Adrenal gland (tissue), 5 donors: ENCODE data around the gene G6PD.
"Not testable (repeated sequence)": the region's sequence is repeated elsewhere in the genome, so short reads cannot be mapped to it uniquely, and the experiment has no call there.

Experiments used
- CTCF ChIP-seq, 6 experiments: fragments of 450-650 bp in 4 of 6; fragments of 200-600 bp in 2 of 6; sonication (generic) in 1 of 6; IDR thresholded peaks; 1 replicate in 5 of 6; 2 replicates in 1 of 6; pipeline versions ENCODE4 v1.5.1 to v1.8.0; 2016 to 2021; ENCODE audit warnings: antibody characterized with exemption in 6 of 6, mild to moderate bottlenecking in 2 of 6, moderate library complexity in 1 of 6
- POLR2A ChIP-seq, 2 donors: fragments of 450-650 bp; IDR thresholded peaks; one replicate each; pipeline ENCODE4 v1.6.1; 2017; ENCODE audit warnings: antibody characterized with exemption in 2 of 2, mild to moderate bottlenecking in 2 of 2, moderate library complexity in 1 of 2
- donor health status: DM: no; HTN: no; CAD: no.

- TF ChIP-seq POLR2A, CTCF (IDR thresholded peaks at IDR 0.05): not testable (repeated sequence)
Observed at GRCh38 chrX:154552112-154552806, 5.6 kb upstream of the G6PD start.
